ENCODE data around the gene SRPK3. TPM values are rescaled to one million over a fixed set of nuclear protein-coding genes. Genes with fewer than 3 reads are reported as not detected.

SRPK3 gene
- total and polyA plus RNA-seq, 2 experiments from 2014 or later = 0.15 TPM; not detected in 1

GRCh38 chrX:153824348-153824747 is 43.5 kb downstream of the SRPK3 start:
- peaks cover 54% of the 10 kb centered on the region for H3K4me1 Mint-ChIP-seq
- H3K4me1 ChIP-seq (ENCODE audit: insufficient read depth) = peaks cover 53% of the 10 kb centered on the region
- no peaks in the 10 kb centered on the region for H3K9me2 ChIP-seq (ENCODE audit: insufficient read depth)
- no peak overlapping the region for H3K27ac Mint-ChIP-seq
- 0 out of 2 replicates have a peak, but pooled peaks cover 2% of the 10 kb centered on the region for H3F3A ChIP-seq (replicated peaks; ENCODE audit: low read depth)
- no peak for ATAC-seq
- H3K27me3 Mint-ChIP-seq (ENCODE audit: insufficient read depth, low read depth, poor library complexity) = peaks cover 14% of the 10 kb centered on the region
- TF ChIP-seq ZNF114 (CRISPR knock-in tag; IDR thresholded peaks at IDR 0.05) (no peak), REST (IDR thresholded peaks at IDR 0.05; ENCODE audit: unreplicated experiment) (no peak), NANOG (IDR thresholded peaks at IDR 0.05; ENCODE audit: borderline replicate concordance) (no peak)
- no peaks in the 10 kb centered on the region for H3K27me3 ChIP-seq (ENCODE audit: insufficient read depth)
- no peak overlapping the region for H3K4me3 Mint-ChIP-seq
- H3K27ac ChIP-seq (ENCODE audit: low read depth) = no peak overlapping the region
- no peak overlapping the region for H3K4me3 ChIP-seq
- peaks cover 98% of the 10 kb centered on the region for H3K79me2 ChIP-seq (replicated peaks; ENCODE audit: insufficient read depth)
- H4K20me1 ChIP-seq (replicated peaks; ENCODE audit: insufficient read depth) = peaks cover 3% of the 10 kb centered on the region; the same call in 1 of the 2 replicates
- peaks cover 24% of the 10 kb centered on the region for H3K36me3 Mint-ChIP-seq (ENCODE audit: low read depth)
- no peak for DNase-seq (ENCODE audit: low spot score)
- H3K36me3 ChIP-seq (ENCODE audit: insufficient read depth) = no peaks in the 10 kb centered on the region
- H2AFZ ChIP-seq = no peak overlapping the region
- no peaks in the 10 kb centered on the region for H3K9me3 Mint-ChIP-seq
- no peak overlapping the region for H3K4me2 ChIP-seq

GRCh38 chrX:153825042-153825441 is 44.2 kb downstream of the SRPK3 start:
- H3K4me3 Mint-ChIP-seq = peak overlapping the region; percentile 19; the same call in 1 of the 3 replicates
- TF ChIP-seq ZNF331 (CRISPR knock-in tag; IDR thresholded peaks at IDR 0.05; ENCODE audit: low read depth) = no peak
- no peak for TF ChIP-seq EZH2phosphoT487 (IDR thresholded peaks at IDR 0.05; ENCODE audit: unreplicated experiment)
- no peak for TF ChIP-seq CTCF (conservative IDR thresholded peaks at IDR 0.05; ENCODE audit: low read depth in 2 of 2)
- TF ChIP-seq JUNB (IDR thresholded peaks at IDR 0.05; ENCODE audit: unreplicated experiment) = no peak
- no peak for TF ChIP-seq ZNF462 (CRISPR knock-in tag; IDR thresholded peaks at IDR 0.05)

More at GRCh38 chrX:153825042-153825441, 44.2 kb downstream of the SRPK3 start:
- peak overlapping the region; percentile 95; the same call in 1 of the 2 replicates for H3K27ac ChIP-seq (ENCODE audit: low read depth)
- Mint-ChIP-seq H3K27me3 (ENCODE audit: insufficient read depth, low read depth, poor library complexity) (peaks cover 14% of the 10 kb centered on the region), H3K36me3 (ENCODE audit: low read depth) (peaks cover 24% of the 10 kb centered on the region), H3K27ac (no peak overlapping the region), H3K9me3 (no peaks in the 10 kb centered on the region), H3K4me1 (peaks cover 54% of the 10 kb centered on the region)
- peaks cover 3% of the 10 kb centered on the region; the same call in 1 of the 2 replicates for H4K20me1 ChIP-seq (replicated peaks; ENCODE audit: insufficient read depth)
- ATAC-seq (no peak), DNase-seq (ENCODE audit: low spot score) (no peak)
- peaks cover 98% of the 10 kb centered on the region for H3K79me2 ChIP-seq (replicated peaks; ENCODE audit: insufficient read depth)
- H3K9me2 ChIP-seq (ENCODE audit: insufficient read depth) = no peaks in the 10 kb centered on the region
- H3K4me3 ChIP-seq = 0 out of 2 replicates have a peak overlapping the region, but pooled peaks have one; percentile 10
- H3F3A ChIP-seq (replicated peaks; ENCODE audit: low read depth) = 0 out of 2 replicates have a peak, but pooled peaks cover 2% of the 10 kb centered on the region
- no peaks in the 10 kb centered on the region for H3K27me3 ChIP-seq (ENCODE audit: insufficient read depth)
- H3K36me3 ChIP-seq (ENCODE audit: insufficient read depth) = no peaks in the 10 kb centered on the region
- H3K4me1 ChIP-seq (ENCODE audit: insufficient read depth) = peaks cover 52% of the 10 kb centered on the region
- no peak overlapping the region for H2AFZ ChIP-seq
- H3K4me2 ChIP-seq = peak overlapping the region; percentile 65
